HG02763 (cell line): Measurements from ENCODE around the gene DOLPP1.

ENCODE experiments used
- ATAC-seq: cut with Tn5 transposase; IDR thresholded peaks from one replicate; pipeline ENCODE4 v1.9.1; 2021; ENCODE audit warnings: mild to moderate bottlenecking, moderate library complexity; ENCODE audit not compliant: unreplicated experiment

DOLPP1 gene

GRCh38 chr9:129136446-129137035 is 55.6 kb downstream of the DOLPP1 start:
- no peak for ATAC-seq

GRCh38 chr9:129137292-129138143 is 56.6 kb downstream of the DOLPP1 start:
- no peak for ATAC-seq

- ATAC-seq, result no peak
These were observed 57.2 kb downstream of the DOLPP1 start for GRCh38 chr9:129138144-129138462.

GRCh38 chr9:129138476-129139232 is 57.7 kb downstream of the DOLPP1 start:
- ATAC-seq, result no peak

GRCh38 chr9:129139233-129139992 is 58.5 kb downstream of the DOLPP1 start:
- ATAC-seq, result peak; percentile 3

GRCh38 chr9:129139993-129140396 is 59.1 kb downstream of the DOLPP1 start:
- ATAC-seq, result peak; percentile 44
